ENCODE results near the gene RPS16.

RPS16 gene

DNA sequence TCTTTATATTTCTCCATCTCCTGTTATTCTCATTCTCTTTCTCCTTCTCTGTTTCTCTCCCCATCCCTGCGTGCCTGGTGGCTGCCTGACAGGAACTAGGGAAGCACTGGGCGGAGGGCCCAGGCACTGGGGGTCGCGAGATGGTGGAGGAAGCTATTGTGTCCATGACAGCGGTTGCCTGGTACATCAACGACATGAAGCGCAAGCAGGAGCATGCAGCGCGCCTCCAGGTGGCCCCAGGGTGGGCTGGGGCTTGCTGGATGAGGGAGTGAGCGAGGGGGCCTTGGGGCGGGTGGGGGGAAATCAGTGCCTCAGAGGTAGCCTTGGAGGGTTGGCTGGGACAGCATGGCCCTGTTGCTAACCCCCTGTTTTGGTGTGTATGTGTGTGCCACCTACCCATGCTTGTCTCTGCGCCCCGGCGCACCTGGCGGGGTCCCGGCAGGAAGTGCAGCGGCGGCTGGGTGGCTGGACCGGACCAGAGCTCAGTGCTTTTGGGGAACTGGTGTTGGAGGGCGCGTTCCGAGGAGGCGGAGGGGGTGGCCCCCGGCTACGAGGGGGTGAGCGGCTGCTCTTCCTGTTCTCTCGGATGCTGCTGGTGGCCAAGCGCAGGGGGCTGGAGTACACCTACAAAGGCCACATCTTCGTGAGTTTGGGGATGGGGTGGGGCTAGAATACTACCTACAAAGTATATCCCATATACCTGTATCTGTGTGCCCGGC, 18.1 kb downstream of the RPS16 start:
- DNase-seq: no peak

DNA sequence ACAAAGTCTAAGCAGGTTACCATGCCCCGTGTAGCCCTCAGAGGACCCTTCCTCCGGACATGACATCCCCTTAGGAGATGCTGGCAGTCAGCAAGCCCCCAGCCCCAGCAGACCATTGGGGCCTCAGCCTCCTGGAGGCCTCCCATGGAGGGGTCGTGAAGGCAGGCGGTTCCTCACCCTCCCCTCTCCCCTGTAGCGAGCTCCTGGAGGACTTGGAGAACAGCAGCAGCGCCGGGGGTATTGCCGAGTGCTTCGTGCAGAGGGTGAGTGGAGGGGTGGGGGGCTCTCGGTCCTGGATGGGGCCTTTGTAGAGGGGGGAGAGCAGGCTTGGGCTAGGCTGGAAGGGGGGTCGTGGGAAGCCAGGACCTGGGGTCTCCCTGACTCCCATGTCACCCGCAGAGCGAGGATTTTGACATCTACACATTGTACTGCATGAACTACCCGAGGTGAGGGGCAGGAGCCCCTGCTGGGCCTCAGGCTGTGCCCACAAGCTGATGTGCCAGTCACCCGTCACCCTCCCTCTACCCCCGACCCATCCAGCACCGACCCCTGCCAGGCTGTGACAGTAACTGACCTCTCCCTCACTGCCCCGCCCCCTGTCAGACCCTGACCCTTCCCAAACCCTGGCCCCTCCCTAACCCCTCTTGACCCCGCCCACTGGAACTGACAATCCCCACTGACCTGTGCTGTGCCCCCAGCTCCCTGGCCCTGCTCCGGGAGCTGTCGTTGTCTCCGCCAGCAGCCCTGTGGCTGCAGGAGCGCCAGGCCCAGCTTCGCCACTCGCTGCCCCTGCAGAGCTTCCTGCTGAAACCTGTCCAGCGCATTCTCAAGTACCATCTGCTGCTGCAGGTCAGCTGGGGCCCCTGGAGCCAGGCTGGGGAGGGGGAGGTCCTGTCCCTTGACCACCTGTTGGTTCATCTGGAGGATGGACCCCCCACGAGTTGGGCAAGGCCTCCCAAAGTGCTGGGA, 19.3 kb downstream of the RPS16 start:
- DNase-seq: no peak

DNA sequence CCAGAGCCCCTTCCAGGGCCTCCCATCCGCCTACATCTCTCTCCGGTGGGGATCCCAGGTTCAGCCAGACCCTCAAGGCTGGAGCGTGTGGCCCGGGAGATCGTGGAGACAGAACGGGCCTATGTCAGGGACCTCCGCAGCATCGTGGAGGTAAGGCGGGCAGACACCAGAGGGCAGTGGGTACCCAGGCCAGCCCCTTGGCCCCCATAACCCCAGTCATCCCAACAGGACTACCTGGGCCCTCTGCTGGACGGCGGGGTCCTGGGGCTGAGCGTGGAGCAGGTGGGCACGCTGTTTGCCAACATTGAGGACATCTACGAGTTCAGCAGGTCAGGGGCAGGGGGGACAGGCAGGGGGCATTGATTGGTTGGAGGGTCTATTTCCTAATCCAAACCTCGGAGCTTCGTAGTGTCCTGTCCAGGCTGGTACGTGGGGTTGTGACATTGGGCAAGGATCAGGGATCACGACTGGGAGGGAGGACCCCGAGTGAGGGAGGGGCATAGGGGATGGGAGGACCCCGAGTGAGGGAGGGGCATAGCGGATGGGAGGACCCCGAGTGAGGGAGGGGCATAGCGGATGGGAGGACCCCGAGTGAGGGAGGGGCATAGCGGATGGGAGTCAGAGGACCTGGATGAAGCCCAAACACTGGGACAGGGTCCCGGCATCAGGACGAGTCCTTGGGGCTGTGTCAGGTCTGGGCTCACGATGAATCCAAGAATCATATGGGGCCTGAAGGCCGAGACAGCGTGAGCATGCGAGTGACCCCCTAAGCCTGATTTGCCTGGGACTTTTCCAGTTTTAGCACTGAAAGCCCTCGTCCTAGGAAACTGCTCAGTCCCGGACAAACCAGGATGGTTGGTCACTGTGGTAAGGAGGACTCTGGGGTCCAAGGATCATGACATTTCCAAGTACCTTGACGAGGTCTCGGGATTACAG, 20.4 kb downstream of the RPS16 start:
- no peak for DNase-seq

DNA sequence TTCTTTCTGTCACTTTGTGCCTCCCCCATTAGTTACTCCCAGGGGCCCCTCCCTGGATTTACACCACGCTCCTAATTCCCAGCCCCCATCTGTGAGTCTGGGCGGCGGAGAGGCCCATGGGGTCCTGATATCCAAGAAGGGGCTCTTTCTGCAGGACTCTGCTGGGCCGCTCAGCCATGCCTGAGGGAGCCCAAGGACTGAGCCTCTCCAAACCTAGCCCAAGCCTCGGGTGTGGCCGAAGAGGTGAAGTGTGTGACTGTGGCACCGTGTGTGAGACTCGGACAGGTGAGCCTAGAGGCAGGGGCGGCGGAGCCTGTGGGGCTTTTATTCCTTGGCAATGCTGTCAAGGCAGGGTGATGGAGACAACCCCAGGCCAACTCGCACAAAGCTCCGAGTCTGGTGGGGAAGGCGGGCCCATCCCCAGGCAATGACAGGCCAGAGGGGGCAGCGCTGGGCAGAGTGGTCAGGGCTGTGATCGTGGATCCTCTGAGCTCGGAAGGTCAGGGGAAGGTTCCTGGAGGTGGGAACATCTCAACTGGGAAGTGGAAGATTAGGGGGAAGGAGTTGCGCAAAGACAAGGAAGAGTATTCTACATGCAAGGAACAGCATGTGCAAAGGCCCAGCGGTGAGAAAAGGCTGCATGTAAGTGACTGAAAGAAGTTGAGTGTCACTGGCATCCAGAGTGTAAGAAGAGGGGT, 21.7 kb downstream of the RPS16 start:
- no peak for DNase-seq

DNA sequence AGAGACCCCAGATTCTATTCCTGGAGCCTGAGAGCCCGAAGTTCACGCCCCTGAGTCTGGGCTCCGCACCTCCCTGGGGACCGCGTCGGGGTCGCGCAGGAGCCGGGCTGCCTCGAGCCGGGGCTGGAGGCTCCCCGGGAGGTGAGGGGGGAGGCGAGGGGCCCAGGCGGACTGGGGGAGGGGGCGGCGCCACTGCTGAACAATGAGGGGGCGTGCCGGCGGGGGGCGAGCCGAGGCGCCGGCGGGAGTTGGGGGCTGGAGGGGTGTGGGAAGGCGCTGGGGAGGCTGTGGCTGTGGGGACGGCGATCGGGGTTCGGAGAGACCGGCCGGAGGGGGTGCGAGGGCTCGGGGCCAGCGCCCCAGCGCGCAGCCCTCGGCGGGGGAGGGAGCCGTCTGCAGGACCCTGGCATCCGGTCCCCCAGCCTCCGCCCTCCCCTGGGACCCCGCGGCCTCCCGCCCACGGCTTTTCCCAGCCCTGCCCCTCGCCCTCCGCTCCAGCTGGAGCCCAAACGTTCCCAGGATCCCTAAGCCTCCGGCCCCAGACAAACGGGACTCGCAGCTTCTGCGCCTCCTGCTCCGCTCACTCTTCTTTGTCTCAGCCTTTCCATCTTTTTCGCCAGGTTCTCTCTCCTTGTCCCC, 22.4 kb downstream of the RPS16 start:
- peak; percentile 15 for DNase-seq

DNA sequence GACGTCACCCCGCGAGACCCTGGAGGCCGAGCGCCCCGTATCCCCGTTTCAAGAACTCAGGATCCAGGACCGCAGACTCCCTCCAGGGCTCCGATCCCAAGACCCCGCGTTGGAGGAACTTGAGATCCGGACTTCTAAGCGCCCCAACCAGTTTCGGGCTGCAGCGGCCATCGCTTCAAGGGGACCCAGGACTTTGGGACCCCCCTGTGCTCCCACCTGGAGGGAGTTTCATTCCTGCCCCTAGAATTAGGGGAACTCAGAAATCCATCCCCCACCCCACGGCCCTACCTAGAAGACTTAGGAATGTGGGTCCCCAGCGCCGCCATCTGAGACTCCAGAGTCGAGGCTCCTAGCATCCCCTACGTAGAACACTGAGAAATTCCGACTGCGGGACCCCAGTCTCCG, 22.9 kb downstream of the RPS16 start:
- DNase-seq: no peak

DNA sequence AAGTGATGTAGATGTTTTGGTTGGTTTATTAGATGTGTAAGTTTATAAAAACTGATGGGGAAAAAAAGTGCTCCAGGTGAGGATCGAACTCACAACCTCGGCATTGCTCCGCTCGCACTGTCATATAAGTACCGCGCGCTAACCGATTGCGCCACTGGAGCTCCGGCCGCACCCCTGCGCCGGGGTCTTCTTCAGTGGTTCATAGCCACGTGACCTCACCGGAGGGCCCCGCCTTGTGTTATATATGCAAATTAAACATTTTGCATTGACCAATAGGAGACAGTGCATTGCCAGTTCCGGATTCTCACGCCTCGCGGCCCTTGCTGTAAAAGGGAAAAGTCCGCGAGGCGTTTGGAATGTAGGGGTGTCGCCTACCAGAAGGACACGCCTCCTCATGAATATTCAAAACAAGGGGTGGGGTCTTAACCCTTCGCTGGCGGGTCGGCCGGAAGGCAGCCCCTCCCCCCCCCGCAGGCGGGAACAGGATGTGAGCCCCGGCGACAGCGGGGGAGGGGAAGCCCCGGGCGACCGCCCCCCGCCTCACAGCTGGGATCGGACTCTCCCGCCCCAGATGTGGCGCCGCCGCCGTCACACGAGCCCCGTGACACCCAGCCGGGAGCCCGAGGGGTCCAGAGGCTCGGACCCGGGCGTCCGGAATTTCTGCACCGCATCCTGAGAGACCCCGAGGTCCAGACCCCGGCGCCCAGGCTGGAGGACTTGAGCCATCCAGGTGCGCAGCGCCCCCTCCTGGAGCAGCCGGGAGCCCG, 23.5 kb downstream of the RPS16 start, which contains the start of gene PLEKHG2:
Gene PLEKHG2, plus strand, starts transcription at position 570 of the 767 bp plus-strand sequence. CDS start 1,418 bp downstream, outside the sequence.
- DNase-seq: peak; percentile 99

DNA sequence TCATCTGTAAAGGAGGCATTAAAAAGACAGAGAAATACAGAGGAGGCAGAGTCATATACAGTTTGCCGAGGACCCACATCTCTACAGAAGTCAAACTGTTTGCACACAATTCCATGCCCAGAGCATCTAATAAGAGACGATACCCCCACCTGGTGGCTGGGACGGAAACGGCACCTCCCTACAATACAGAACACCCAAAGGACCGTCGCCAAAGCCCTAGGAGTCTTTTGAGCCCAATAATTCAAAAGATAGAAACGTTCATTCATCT, 24.0 kb downstream of the RPS16 start:
- DNase-seq: peak; percentile 99

DNA sequence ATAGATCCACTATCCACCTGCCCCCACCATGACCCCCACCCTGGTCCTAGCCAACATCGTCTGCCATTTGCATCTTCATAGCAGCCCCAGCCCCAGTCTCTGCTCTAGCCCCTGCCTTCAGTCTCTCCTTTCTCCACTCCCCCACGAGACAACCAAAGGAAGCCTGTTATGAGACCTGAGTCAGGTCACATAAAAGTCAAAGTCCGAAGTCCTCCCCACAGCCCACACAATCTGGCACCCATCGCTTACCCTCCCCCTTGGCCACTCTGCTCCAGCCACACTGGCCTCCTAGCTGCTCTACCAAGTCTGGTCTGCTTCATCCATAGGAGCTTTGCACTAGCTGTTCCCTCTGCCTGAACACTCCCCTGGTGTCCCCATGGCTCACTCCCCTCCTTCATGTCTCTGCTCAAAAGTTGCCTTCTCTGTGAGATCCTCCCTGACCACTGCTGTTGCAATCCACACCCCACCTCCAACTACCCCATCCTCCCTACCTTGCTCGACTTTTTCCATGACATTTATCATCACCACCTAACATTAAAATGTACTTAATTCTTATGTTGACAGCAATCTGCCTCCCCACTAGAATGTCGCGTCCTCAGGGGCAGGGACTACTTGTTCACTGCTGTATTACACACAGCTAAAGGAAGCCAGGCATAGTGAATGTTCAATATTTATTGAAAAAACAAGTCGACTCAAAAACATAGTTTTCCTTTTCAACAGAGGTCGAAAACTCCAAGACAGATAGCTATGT, 24.5 kb downstream of the RPS16 start:
- DNase-seq: no peak

DNA sequence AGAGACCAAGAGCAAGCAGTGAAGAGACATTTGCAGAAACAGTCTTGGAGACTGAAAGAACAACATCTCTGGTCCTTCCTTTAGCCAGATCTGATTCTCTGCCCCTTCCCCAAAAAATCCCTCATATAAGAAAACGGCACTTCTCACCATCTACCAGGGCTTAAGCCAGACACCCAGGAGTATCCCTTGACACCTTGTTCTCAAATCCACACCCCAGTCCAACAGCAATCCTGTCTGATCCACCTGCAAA, 25.0 kb downstream of the RPS16 start:
- DNase-seq: no peak

DNA sequence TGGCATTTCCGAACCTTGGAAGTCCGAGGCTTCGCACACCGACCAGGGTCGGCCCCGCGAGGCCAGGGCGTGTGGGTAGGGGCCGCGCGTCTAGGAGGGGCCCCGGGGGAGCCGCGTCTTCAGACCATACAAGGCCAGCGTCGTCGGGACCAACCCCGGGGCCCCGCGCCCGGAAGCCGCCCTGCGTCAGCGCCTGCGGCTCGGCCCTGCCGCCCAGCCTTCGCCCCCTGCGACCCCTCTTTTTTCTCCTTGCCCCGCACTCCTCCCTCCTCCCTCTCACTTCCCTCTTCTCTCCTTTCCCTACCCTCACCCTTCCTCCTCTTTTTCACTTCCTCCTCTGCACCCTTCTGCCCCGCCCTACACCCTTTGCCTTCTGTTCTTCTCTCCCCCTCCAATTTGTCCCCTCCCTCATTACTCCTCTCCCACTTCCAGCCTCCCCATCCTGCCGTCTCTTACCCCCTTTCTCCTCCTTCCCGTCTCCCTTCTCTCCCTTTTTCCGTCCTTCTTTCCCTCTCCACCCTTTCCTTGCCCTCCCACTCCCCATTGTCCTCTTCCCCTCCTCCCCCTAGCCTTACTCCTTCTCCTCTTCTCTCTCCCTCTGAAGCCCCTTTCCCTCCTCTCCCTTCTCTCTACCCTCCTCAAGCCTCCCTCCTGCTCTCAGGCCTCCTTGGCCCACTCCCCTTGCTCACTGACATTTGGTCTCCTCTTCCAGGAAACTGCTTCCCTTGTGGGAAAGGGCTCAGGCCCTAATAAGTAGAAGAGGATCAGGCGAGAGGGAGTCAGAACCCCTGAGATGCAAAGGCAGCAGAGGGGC, 25.5 kb downstream of the RPS16 start:
- DNase-seq: peak; percentile 27

DNA sequence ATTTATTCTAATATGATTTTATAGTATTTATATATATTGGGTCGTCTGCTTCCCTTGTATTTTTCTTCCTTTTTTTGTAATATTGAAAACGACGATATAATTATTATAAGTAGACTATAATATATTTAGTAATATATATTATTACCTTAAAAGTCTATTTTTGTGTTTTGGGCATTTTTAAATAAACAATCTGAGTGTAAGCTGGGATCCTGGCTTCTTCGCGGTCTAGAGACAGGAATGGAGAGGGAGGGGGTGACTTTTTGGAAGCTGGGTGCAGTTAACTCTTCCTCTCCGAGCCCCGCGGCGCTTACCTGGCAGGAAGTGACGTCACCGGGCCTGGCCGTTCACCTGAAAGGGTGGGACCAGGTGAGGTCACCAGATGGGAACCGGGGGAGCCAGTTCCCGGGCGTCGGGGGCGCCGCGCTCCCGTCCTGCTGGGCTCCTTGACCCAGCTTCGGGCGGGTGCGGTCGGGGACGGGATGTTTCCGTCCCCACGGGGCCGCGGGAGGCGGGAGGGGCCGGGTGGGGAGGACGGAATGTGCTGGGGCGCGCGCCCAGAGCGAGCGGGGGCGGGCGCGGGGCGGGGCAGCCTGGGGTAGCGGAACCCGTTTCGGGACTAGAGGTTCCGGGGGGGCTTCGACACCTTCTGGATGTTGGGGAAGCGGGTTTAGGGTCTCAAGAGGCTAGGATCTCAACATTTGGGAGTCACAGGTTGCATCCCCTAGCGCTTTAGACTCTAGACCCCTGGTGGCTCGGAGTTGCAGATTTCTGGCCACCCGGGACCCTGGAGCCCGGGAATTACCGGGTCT, 26.3 kb downstream of the RPS16 start:
- peak; percentile 95 for DNase-seq

DNA sequence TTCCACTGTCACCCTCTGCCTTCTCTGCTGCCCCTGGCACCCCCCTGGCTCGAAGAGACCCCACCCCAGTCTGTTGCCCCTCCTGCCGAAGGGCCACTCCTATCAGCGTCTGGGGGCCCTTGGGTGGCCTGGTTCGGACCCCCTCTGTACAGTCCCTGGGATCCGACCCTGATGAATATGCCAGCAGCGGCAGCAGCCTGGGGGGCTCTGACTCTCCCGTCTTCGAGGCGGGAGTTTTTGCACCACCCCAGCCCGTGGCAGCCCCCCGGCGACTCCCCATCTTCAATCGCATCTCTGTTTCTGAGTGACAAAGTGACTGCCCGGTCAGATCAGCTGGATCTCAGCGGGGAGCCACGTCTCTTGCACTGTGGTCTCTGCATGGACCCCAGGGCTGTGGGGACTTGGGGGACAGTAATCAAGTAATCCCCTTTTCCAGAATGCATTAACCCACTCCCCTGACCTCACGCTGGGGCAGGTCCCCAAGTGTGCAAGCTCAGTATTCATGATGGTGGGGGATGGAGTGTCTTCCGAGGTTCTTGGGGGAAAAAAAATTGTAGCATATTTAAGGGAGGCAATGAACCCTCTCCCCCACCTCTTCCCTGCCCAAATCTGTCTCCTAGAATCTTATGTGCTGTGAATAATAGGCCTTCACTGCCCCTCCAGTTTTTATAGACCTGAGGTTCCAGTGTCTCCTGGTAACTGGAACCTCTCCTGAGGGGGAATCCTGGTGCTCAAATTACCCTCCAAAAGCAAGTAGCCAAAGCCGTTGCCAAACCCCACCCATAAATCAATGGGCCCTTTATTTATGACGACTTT, 27.1 kb downstream of the RPS16 start:
- peak; percentile 70 for DNase-seq

DNA sequence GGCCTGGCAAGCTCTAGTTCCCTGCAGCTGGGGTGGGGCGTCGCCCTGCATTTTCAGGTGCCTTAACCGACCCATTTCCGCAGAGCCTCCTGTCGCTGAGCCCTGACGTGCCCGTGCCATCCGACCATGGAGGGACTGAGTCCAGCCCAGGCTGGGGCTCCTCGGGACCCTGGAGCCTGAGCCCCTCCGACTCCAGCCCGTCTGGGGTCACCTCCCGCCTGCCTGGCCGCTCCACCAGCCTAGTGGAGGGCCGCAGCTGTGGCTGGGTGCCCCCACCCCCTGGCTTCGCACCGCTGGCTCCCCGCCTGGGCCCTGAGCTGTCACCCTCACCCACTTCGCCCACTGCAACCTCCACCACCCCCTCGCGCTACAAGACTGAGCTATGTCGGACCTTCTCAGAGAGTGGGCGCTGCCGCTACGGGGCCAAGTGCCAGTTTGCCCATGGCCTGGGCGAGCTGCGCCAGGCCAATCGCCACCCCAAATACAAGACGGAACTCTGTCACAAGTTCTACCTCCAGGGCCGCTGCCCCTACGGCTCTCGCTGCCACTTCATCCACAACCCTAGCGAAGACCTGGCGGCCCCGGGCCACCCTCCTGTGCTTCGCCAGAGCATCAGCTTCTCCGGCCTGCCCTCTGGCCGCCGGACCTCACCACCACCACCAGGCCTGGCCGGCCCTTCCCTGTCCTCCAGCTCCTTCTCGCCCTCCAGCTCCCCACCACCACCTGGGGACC, 27.9 kb downstream of the RPS16 start:
- no peak for DNase-seq

DNA sequence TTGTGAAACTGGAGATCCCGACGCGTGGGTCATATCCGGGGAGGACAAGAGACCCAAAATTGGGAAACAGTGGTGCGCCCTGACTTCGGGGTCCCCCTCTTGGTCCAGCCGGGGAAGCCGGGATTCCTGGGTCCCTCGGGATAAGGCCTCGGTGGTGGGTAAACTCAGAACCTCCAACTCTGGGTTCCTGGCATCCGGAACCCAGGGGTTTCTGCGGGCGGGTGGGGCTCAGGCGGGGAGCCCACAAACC, 28.4 kb downstream of the RPS16 start:
- no peak for DNase-seq

DNA sequence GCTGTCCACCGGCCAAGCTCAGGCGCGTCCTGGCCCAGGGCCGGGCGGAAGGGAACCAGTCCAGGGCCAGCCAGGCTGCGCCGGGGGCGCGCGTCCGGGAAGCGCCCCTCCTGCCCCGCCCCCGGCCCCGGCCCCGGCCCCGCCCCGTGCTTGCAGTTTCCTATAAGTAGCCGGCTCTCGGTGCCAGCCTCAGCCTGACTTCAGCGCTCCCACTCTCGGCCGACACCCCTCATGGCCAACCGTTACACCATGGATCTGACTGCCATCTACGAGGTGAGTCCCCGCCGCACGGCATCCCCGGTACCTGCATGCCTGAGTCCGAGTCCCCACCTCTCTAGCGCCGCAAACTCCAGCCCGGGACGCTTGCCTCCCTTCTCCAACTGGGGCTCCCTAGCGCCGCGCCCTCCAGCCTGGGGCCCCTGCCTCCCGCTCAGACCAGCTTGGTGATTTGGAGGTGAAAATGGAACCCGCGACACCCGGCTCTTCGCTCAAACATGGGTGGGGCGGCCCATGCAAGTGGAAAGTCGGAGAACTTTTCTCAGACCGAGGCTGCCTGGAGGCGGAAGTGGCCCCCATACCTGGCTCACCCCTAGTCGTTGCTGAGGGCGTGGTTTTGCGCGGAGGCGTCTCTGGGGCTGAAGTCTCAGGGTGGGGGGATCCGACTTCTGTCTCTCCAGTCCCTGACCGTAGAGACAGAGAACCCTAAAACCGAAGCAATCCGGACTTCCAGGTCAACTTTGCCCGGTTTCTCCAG, 28.9 kb downstream of the RPS16 start, which contains the start of gene ZFP36:
Gene ZFP36, plus strand, starts transcription at position 192 of the 754 bp plus-strand sequence. Its CDS starts 58 bp downstream, at position 250.
- DNase-seq: peak; percentile 79

All from NCI-H748 treated with DMSO at 0.1 percent for 48 hours (cell line).